HG02610 (cell line): ENCODE data around the gene THSD4.
"Not testable (repeated sequence)": the region's sequence is repeated elsewhere in the genome, so short reads cannot be mapped to it uniquely, and the experiment has no call there.

Source experiments
- ATAC-seq: cut with Tn5 transposase; IDR thresholded peaks from one replicate; pipeline ENCODE4 v1.9.1; 2021; ENCODE audit warnings: mild to moderate bottlenecking, moderate library complexity; ENCODE audit not compliant: unreplicated experiment

The THSD4 gene

DNA sequence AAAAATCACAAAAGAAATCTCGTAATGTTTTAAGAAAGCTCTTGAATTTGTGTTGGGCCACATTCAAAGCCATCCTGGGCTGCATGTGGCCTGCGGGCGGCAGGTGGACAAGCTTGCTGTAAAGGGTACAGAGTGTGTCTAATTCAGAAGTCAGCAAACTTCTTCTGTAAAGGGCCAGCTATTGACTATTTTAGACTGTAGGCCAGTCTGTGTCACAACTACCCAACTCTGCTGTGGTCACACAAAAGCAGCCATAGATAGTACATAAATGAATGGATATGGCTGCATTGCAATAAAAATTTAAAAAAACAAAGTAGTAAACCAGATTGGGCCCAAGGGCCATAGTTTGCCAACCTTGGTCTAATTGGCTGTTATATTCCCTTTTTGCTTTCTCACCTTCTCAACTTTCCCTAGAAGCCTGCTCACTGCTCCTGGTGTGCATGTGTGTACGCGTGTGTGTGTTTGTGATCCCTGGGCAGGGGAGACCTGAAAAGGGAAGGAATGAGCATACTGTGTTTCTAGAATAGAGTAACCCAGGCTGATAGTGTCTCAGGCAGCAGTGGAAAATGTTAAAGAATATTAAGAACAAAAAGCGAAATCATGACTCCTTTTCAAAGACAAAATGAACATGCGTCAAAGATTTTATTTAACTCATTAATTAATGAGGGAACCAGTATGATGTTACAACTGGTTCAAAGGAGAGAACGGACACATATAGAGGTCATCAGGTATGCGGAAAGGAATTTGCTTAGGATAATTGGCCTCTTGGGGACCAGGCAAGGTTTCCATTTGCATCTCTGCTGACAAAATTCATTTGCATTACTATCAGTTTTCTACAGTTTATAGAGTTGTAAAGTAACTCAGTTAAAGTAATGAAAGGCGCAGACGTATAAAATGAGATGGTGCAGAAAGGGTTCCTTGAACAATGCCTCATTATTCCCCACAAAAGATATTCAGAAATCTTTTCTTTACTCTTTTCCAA lies 248.0 kb downstream of the THSD4 start:
- ATAC-seq: no peak

DNA sequence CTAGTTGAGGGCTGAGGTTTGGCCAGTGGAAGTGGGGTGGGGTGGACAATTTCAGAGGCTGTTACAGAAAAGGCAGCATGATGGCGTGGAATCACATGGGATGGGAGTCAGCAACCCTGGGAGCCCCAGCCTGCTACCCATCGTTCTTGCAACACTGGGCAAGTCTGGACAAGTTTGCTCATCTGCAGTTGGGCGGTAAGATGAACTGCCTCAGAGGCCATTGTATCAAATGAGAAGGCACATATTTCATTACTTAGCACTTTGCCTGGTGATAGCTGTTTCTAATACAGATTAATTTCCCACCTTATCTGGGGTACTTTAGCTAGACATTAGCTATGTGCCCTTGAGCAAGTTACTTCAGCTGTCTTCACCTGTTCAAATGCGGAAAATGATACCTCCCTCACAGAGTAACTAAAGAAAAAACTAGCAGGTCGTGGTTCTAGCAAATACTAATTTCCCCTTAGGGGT lies 248.9 kb downstream of the THSD4 start:
- no peak for ATAC-seq

DNA sequence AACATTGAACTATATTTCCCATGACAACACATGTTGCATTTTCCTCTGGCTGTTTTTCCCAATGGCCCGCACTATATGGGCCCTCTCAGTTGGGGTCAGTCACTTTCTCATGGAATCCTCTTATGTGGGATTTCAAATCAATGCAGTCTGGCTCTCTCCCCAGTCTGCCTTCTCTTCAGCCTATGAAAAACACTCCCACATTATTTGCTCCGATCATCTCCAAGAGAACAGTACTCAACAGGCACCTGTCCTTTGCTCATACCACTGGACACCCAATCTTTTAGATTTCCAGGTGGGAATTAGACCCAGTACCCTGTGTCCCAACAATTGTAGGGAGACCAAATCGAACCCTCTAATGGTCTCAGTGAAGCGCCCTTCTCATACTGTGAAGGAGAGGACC lies 251.3 kb downstream of the THSD4 start:
- no peak for ATAC-seq

DNA sequence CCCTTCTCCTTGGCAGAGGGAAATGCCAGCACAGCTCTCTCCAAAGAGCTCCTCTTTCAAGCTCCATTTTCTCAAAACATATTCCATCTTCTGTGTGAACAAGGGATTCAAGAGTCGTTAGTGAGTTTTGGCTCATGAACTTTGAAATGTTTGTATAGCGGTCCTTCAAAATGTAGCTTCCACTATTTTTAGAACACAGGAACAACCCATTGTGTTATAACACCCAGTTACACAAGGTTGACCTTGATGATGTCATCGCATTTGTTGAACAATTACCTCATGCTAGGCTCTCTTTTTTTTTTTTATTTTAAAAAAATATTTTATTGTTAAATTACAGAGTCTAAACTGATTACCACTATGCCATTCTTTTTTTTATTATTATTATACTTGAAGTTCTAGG lies 251.7 kb downstream of the THSD4 start:
- ATAC-seq: no peak

DNA sequence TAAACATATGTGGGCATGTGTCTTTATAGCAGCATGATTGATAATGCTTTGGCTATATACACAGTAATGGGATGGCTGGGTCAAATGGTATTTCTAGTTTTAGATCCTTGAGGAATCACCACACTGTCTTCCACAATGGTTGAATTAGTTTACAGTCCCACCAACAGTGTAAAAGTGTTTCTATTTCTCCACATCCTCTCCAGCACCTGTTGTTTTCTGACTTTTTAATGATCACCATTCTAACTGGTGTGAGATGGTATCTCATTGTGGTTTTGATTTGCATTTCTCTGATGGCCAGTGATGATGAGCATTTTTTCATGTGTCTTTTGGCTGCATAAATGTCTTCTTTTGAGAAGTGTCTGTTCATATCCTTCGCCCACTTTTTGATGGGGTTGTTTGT lies 252.5 kb downstream of the THSD4 start:
- not testable (repeated sequence) for ATAC-seq

DNA sequence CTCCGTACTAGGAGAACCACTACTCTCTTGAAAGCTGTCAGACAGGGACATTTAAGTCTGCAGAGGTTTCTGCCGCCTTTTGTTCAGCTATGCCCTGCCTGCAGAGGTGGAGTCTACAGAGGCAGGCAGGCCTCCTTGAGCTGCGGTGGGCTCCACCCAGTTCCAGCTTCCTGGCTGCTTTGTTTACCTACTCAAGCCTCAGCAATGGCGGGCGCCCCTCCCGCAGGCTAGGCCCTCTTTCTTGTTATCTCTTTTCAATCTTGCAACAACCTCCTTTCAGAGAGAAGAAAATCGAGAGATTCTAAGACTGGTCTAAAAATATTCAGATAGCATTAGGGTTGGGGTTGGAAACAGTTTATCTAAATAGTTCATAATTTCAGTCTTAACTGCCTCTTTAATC lies 257.5 kb downstream of the THSD4 start:
- ATAC-seq: not testable (repeated sequence)

DNA sequence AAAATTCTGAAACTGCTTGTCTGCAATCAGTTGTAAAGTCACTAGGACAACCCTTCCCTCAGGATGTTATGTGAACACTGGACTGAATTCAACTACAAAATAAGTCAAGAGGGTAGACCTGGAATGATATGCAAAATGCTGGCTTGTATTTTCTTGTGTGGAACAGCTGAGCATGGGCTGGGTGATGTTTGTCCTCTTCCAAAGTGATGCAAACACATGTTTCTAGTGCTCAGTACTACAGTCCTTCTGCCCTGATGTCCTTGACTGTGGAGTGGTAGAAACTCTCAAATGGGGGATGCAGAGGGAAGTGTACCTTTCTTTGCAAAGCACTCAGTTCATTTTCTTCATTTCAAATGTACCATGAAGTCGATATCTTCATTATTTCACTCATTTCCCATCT lies 258.6 kb downstream of the THSD4 start:
- no peak for ATAC-seq

DNA sequence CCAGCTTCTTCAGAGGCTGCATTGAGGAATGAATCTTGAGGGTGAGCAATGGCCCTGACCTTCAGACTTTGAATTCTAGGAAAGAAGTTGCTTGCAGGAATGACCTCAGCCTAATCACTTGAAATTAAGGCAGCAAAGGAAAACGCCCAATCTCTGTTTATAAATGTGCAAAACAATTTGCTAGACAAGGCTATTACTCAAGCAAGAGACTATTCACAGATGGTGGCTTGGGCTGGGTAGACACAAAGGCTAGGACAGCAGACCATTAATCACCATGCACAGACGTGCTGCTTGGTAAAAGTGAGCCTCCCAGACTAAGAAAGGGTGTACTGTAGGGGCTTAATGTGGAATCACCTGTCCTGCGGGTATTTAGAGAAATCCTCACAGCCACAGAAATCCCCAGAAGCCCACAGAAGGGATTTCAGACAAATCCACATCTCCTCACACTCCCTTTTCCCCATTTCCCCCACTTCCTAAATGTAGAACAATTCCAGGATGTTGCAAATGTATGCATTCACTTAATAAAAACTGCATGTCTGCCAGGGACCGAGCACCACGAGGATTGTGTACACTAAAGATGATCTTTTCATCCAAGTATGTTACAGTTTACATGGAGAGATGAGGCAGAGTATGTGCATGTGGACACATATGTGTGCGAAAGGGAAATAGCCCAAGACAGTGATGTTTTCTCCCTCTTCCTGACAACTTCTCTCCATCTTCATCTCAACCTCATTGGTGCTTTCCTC lies 259.5 kb downstream of the THSD4 start:
- ATAC-seq: no peak

DNA sequence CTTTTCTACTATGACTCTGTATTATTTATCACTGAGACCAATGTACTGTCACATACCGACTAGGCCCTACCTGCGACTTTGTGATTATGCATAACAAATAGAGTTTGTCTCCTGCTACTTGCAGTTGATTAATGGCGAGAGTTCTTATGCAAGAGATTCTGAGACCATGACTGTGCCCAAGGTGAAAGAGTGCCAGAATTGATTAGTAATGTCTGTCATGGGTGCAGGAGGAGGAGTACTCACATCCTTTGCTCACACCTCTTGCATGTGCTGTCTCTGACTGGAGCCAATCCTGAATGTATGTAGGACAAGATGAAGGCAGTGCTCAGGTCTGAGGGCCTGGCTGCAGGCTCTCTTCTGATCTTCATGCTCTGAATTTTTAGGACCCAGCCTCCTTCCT lies 260.7 kb downstream of the THSD4 start:
- no peak for ATAC-seq

DNA sequence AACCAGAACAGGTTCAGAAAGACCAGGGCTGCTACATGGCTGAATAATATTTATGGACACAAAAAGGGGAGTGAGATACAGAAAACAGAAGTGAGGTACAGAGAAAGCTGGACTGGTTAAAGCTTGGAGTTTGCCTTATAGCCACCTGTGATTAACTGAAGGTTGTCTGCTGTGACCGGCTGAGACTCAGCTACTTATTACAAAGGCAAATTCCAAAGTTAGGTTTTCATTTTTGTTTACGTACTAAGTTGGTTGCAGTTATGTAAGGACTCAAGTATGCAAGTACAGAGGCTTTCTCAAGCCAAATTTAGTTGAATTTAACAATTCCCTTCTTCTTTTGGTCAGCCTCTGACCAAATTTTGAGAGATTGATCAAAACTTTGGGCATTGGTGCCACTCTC lies 264.6 kb downstream of the THSD4 start:
- ATAC-seq: no peak

DNA sequence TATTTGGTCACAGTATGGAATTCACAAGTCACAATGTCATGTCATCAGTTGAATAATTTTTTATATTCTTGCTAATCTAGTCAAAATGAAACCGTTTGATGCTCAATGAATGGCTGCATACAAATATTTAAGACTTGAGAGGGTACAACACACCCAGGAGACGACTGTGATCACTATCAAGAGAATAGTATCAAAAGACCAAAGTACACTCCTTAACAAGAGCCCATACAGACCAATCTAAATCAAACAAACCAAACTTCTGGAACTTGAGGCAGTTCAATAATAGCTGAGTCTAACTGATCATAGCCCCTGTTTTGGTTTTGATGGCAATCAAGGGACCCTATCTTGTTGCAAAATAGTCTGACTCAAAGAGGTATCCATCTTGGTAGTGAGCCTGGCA lies 265.1 kb downstream of the THSD4 start:
- no peak for ATAC-seq

DNA sequence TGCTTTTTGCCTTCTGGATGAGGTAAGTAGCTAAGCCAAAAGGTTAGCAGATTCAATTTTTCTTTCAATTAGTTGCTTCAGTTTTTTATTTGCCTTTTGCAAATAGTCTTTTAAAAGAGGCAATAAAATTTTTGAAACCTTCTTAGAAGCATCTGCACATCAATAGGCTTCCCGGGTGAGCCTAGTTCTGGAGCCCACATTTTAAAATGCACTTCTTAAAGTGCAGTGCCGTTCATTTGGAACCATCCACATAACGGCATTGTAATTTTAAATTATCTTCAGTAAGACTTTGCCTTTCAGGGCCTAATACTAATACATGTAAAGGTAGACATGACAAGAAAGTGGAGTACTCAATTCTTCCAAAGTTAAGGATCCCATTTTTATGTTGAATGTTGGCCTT lies 269.2 kb downstream of the THSD4 start:
- no peak for ATAC-seq

DNA sequence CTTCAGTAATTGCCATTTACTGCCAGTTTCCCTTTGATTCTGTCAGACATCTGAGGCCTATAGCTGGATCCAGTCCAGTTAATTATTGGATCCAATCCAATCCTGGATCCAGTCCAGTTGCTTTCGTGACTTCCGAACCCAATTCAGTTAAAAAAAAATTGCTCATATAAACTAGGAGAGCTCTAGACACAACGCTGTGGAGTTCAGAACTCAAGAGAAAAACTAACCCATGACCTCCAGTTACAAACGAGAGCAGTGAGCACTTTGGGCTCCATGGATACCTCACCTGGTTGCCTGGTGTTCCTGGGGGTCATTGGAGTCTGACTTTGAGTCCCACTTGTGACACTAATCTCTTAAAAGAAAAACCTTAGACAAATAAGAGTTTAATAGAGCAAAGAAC lies 269.8 kb downstream of the THSD4 start:
- no peak for ATAC-seq

DNA sequence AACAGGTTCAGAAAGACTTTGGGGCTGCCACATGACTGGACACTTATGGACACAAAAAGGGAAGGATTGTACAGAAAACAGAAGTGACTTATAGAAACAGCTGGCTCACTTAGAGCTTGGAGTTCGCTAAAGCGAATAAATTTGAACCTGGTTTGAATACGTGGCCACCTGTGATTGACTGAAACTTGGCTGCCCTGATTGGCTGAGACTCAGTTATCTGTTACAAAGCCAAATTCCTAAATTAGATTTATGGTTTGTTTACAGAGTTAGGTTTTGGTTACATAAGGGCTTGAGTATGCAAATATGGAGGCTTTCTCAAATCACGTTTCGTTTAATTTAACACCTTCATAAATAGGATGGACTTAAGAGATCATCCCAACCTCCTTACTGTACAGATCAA lies 270.2 kb downstream of the THSD4 start:
- ATAC-seq: no peak

DNA sequence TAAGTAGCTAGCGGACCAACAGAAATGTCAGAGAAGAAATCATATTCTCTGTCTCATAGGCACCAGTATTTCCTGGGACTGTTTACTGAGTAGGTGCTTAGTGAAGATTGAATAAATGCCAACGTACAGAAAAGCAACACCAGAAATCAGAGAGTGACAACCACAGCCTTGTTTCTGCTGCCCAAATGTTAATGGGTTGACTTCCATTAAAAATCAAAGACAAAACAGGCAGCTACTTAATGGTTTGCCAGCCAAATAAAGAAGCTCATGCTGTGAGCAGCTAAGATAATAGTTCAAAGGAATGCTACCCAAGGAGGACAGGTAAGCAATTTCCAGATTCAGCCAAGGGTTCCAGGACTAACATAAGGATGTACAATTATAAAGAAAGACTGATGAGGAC lies 270.7 kb downstream of the THSD4 start:
- no peak for ATAC-seq

DNA sequence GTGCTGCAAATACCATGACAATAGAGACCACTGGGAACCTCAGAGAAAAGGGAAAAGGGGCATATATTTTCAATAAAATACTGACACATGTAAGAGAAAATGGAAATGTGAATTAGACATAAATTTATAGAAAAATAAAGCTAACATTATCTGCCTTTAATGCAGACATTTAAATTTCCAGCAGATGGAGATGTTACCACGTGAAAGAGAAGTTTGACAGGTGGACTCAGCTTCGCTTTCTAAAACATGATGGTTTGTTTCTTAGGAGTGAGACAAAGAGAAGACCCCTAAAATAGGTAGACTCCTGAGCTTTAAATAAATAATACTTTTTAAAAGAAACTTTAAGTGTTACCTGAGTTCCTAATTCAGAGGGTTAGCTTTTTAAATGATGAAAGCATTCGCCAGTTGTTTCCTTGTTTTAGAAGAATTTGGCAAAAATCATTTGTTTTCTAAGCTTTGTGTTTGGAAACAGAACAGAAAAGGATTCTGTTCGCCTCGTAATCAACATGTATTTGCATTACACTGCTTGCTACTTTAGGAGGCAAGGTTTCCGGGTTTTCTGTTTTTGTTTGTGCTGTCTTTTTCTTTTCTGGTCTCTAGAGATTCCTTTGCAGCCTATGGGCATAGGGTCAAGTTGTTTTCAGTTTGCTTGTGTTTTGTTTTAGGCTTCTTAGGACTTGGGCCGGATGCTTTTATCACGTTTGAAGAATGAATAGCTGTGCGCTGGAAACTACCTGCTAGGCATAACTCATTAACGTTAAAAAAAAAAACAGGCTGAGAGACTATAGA lies 271.4 kb downstream of the THSD4 start:
- no peak for ATAC-seq

DNA sequence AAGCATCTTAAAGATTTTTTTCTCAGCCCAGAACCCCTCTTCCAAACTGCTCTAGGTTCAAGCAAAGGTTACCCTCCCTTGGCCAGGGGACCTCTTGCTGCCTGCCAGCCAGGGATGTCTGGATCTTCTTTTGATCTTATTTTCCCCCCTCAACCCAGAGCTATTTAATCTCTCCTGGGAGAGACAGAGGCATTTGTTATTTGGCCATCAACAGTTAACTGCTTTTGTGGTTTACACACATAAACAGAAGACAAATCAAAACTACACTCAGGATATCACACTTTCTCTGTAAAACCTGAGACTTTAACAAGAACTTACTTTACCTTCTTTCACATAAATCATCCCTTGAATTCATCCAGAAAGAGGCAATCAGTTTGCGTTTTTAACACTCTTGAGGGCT lies 272.5 kb downstream of the THSD4 start:
- no peak for ATAC-seq

DNA sequence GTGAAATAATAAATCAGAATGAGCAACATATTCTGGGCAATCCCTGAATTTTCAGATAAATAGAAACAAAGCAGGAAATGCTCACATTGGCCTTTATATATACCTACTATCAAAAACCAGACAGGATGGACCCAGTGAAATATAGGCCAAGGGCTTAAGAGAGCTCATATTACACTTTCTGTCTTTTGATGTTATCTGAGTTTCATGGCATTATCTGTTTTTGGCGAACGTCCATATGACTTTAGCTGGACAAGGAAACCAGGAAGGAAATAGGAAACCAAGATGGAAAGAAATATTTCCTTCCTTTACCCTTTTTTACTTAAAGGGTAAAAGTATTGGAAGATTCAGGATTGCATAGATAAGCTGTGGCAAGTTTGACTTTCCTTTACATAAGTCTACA lies 274.8 kb downstream of the THSD4 start:
- ATAC-seq: no peak

DNA sequence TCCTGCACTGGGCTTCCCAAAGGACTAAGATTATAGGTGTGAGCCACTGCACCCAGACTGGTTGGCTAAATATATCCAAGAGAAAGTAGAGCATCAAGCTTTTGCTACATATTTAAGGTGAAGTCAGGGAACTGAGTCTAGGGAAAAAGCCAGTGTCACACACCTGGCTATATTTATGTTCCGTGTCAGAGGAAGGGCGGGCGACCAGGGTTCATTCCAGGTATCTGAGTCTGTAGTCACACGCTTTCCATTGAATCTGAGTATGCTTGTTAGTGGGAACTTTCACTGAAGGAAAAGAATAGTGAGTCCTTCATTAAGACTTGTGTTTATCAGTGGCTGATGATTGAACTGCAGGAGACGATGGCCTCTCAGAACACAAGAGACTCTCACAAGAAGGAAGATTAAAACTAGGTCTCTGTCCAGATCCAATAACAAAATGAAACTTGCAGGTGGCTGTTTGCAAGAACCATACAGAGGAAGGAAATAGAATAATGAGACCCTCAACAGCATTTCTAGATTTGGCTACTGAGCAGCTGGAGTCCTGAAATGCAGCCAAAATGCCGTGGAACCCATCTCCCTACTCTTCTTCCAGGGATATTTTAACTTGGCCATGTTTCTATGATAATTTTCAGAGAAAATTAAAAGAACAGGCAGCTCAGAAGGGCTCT lies 276.3 kb downstream of the THSD4 start:
- ATAC-seq: no peak

DNA sequence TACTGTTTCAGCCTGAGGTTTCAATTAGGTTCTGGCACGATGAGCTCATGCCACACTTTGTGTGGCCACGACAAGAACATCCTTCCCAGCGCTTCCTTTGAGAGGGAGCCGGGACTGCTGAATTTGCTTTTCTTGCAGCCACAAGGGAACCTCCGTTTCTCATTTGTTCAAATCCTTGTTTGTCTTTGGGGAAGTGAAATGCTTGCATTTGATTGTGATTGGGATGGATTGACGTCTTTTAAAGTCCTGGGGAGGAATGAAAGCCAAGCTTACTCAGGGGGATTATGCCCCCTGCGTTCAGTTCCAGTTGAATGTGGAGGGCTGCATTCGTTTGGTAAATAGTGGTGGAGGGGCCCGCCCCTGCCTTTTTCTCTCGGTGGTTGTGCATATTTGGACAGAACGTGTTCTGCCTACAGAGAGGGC lies 277.6 kb downstream of the THSD4 start:
- ATAC-seq: no peak

DNA sequence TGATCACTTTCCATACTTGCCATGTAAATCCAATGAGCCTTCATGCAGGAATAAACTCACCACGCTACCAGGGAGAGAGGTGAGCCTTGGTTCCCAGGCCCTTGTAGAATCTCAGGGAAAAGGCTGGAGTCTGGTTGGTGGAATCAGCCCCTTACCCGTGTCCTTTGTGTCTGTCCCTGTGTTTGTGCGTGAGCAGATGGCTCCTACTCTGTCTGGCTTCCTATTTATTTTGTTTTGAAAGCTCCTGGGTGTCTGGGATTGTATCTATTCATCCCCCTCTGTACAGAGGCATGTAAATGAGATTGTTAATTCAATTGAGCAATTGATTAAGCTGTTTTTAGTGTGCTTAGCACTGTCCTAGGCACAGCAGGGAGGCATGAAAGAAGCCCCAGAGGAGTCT lies 278.1 kb downstream of the THSD4 start:
- no peak for ATAC-seq
